ENCODE data around the gene MSMO1. TPM values are rescaled to one million over a fixed set of nuclear protein-coding genes. Genes with fewer than 3 reads are reported as not detected.

The MSMO1 gene
- total and polyA plus RNA-seq, 2 experiments from 2014 or later = 145 to 272 TPM

DNA sequence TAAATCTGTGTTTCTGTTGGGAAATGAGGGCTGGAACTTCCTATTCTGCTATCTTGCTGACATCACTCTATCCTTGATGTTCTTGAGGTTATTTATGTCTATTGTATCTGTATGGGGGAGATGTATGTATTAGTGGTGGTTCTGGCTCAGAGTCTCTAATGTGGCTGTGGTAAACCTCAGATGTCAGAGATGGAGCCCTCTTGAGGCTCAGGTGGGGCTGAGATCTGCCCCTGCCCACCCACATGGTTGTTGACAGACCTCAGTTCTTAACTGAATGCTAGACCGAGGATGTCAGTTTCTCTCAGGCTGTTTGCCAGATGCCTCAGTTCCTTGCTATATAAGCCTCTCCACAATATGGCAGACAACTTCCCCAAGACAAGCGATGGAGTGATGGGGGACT lies 48.0 kb downstream of the MSMO1 start:
- TF ChIP-seq STAT1 (IDR thresholded peaks at IDR 0.05; ENCODE audit: unreplicated experiment) = no peak
- no peak for TF ChIP-seq CREB1 (CRISPR knock-in tag; IDR thresholded peaks at IDR 0.05; ENCODE audit: low read depth)
- TF ChIP-seq POLR2AphosphoS5 (IDR thresholded peaks at IDR 0.05; ENCODE audit: low read depth) = no peak
- TF ChIP-seq, protein P1, sequence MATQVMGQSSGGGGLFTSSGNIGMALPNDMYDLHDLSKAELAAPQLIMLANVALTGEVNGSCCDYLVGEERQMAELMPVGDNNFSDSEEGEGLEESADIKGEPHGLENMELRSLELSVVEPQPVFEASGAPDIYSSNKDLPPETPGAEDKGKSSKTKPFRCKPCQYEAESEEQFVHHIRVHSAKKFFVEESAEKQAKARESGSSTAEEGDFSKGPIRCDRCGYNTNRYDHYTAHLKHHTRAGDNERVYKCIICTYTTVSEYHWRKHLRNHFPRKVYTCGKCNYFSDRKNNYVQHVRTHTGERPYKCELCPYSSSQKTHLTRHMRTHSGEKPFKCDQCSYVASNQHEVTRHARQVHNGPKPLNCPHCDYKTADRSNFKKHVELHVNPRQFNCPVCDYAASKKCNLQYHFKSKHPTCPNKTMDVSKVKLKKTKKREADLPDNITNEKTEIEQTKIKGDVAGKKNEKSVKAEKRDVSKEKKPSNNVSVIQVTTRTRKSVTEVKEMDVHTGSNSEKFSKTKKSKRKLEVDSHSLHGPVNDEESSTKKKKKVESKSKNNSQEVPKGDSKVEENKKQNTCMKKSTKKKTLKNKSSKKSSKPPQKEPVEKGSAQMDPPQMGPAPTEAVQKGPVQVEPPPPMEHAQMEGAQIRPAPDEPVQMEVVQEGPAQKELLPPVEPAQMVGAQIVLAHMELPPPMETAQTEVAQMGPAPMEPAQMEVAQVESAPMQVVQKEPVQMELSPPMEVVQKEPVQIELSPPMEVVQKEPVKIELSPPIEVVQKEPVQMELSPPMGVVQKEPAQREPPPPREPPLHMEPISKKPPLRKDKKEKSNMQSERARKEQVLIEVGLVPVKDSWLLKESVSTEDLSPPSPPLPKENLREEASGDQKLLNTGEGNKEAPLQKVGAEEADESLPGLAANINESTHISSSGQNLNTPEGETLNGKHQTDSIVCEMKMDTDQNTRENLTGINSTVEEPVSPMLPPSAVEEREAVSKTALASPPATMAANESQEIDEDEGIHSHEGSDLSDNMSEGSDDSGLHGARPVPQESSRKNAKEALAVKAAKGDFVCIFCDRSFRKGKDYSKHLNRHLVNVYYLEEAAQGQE (IDR thresholded peaks at IDR 0.05; ENCODE audit: unreplicated experiment) = no peak
- no peak for TF ChIP-seq ZNF114 (CRISPR knock-in tag; IDR thresholded peaks at IDR 0.05)
- no peak for TF ChIP-seq EZH2 (IDR thresholded peaks at IDR 0.05; ENCODE audit: low read depth, unreplicated experiment)
- TF ChIP-seq, protein P2, sequence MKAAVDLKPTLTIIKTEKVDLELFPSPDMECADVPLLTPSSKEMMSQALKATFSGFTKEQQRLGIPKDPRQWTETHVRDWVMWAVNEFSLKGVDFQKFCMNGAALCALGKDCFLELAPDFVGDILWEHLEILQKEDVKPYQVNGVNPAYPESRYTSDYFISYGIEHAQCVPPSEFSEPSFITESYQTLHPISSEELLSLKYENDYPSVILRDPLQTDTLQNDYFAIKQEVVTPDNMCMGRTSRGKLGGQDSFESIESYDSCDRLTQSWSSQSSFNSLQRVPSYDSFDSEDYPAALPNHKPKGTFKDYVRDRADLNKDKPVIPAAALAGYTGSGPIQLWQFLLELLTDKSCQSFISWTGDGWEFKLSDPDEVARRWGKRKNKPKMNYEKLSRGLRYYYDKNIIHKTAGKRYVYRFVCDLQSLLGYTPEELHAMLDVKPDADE (IDR thresholded peaks at IDR 0.05) = no peak
- TF ChIP-seq, protein P3, sequence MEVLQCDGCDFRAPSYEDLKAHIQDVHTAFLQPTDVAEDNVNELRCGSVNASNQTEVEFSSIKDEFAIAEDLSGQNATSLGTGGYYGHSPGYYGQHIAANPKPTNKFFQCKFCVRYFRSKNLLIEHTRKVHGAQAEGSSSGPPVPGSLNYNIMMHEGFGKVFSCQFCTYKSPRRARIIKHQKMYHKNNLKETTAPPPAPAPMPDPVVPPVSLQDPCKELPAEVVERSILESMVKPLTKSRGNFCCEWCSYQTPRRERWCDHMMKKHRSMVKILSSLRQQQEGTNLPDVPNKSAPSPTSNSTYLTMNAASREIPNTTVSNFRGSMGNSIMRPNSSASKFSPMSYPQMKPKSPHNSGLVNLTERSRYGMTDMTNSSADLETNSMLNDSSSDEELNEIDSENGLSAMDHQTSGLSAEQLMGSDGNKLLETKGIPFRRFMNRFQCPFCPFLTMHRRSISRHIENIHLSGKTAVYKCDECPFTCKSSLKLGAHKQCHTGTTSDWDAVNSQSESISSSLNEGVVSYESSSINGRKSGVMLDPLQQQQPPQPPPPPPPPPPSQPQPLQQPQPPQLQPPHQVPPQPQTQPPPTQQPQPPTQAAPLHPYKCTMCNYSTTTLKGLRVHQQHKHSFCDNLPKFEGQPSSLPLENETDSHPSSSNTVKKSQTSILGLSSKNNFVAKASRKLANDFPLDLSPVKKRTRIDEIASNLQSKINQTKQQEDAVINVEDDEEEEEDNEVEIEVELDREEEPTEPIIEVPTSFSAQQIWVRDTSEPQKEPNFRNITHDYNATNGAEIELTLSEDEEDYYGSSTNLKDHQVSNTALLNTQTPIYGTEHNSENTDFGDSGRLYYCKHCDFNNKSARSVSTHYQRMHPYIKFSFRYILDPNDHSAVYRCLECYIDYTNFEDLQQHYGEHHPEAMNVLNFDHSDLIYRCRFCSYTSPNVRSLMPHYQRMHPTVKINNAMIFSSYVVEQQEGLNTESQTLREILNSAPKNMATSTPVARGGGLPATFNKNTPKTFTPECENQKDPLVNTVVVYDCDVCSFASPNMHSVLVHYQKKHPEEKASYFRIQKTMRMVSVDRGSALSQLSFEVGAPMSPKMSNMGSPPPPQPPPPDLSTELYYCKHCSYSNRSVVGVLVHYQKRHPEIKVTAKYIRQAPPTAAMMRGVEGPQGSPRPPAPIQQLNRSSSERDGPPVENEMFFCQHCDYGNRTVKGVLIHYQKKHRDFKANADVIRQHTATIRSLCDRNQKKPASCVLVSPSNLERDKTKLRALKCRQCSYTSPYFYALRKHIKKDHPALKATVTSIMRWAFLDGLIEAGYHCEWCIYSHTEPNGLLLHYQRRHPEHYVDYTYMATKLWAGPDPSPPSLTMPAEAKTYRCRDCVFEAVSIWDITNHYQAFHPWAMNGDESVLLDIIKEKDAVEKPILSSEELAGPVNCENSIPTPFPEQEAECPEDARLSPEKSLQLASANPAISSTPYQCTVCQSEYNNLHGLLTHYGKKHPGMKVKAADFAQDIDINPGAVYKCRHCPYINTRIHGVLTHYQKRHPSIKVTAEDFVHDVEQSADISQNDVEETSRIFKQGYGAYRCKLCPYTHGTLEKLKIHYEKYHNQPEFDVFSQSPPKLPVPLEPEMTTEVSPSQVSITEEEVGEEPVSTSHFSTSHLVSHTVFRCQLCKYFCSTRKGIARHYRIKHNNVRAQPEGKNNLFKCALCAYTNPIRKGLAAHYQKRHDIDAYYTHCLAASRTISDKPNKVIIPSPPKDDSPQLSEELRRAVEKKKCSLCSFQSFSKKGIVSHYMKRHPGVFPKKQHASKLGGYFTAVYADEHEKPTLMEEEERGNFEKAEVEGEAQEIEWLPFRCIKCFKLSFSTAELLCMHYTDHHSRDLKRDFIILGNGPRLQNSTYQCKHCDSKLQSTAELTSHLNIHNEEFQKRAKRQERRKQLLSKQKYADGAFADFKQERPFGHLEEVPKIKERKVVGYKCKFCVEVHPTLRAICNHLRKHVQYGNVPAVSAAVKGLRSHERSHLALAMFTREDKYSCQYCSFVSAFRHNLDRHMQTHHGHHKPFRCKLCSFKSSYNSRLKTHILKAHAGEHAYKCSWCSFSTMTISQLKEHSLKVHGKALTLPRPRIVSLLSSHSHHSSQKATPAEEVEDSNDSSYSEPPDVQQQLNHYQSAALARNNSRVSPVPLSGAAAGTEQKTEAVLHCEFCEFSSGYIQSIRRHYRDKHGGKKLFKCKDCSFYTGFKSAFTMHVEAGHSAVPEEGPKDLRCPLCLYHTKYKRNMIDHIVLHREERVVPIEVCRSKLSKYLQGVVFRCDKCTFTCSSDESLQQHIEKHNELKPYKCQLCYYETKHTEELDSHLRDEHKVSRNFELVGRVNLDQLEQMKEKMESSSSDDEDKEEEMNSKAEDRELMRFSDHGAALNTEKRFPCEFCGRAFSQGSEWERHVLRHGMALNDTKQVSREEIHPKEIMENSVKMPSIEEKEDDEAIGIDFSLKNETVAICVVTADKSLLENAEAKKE (CRISPR knock-in tag; IDR thresholded peaks at IDR 0.05) = no peak
- no peak for TF ChIP-seq EZH2phosphoT487 (IDR thresholded peaks at IDR 0.05; ENCODE audit: unreplicated experiment)
- no peak for TF ChIP-seq JUNB (IDR thresholded peaks at IDR 0.05; ENCODE audit: unreplicated experiment)
- no peak for TF ChIP-seq NANOG (IDR thresholded peaks at IDR 0.05; ENCODE audit: borderline replicate concordance)
- TF ChIP-seq ZNF331 (CRISPR knock-in tag; IDR thresholded peaks at IDR 0.05; ENCODE audit: low read depth) = no peak
- TF ChIP-seq, protein P4, sequence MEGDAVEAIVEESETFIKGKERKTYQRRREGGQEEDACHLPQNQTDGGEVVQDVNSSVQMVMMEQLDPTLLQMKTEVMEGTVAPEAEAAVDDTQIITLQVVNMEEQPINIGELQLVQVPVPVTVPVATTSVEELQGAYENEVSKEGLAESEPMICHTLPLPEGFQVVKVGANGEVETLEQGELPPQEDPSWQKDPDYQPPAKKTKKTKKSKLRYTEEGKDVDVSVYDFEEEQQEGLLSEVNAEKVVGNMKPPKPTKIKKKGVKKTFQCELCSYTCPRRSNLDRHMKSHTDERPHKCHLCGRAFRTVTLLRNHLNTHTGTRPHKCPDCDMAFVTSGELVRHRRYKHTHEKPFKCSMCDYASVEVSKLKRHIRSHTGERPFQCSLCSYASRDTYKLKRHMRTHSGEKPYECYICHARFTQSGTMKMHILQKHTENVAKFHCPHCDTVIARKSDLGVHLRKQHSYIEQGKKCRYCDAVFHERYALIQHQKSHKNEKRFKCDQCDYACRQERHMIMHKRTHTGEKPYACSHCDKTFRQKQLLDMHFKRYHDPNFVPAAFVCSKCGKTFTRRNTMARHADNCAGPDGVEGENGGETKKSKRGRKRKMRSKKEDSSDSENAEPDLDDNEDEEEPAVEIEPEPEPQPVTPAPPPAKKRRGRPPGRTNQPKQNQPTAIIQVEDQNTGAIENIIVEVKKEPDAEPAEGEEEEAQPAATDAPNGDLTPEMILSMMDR (conservative IDR thresholded peaks at IDR 0.05; ENCODE audit: low read depth in 2 of 2) = no peak
- Histone ChIP-seq H3K36me3 (ENCODE audit: insufficient read depth) (no peaks in the 10 kb centered on the region), H2AFZ (0 out of 2 replicates have a peak overlapping the region, but pooled peaks have one; percentile 30), H3K27ac (ENCODE audit: low read depth) (no peak overlapping the region), H3K4me1 (ENCODE audit: insufficient read depth) (peaks cover 12% of the 10 kb centered on the region; the same call in 1 of the 2 replicates), H3K27me3 (ENCODE audit: insufficient read depth) (peaks cover 33% of the 10 kb centered on the region), H3K4me3 (no peak overlapping the region), H4K20me1 (replicated peaks; ENCODE audit: insufficient read depth) (no peaks in the 10 kb centered on the region), H3K4me2 (no peak overlapping the region), H3K9me2 (ENCODE audit: insufficient read depth) (no peaks in the 10 kb centered on the region), H3F3A (replicated peaks; ENCODE audit: low read depth) (no peaks in the 10 kb centered on the region), H3K79me2 (replicated peaks; ENCODE audit: insufficient read depth) (no peaks in the 10 kb centered on the region)
- DNase-seq (ENCODE audit: low spot score) (no peak), ATAC-seq (no peak)
- peaks cover 10% of the 10 kb centered on the region for H3K4me1 Mint-ChIP-seq
- H3K4me3 Mint-ChIP-seq = no peak overlapping the region
- H3K36me3 Mint-ChIP-seq (ENCODE audit: low read depth) = no peaks in the 10 kb centered on the region
- peaks cover 16% of the 10 kb centered on the region for H3K27me3 Mint-ChIP-seq (ENCODE audit: insufficient read depth, low read depth, poor library complexity)
- no peak overlapping the region for H3K27ac Mint-ChIP-seq
- no peaks in the 10 kb centered on the region; the same call in 2 of the 3 replicates for H3K9me3 Mint-ChIP-seq

Measured in GM23338 (cell line).